ENCODE data around the gene EPS8L2.
A peak's percentile ranks its signal among the peaks of the same experiment; 100 is the strongest.
"Not testable (repeated sequence)": the region's sequence is repeated elsewhere in the genome, so short reads cannot be mapped to it uniquely, and the experiment has no call there.

EPS8L2 gene

DNA sequence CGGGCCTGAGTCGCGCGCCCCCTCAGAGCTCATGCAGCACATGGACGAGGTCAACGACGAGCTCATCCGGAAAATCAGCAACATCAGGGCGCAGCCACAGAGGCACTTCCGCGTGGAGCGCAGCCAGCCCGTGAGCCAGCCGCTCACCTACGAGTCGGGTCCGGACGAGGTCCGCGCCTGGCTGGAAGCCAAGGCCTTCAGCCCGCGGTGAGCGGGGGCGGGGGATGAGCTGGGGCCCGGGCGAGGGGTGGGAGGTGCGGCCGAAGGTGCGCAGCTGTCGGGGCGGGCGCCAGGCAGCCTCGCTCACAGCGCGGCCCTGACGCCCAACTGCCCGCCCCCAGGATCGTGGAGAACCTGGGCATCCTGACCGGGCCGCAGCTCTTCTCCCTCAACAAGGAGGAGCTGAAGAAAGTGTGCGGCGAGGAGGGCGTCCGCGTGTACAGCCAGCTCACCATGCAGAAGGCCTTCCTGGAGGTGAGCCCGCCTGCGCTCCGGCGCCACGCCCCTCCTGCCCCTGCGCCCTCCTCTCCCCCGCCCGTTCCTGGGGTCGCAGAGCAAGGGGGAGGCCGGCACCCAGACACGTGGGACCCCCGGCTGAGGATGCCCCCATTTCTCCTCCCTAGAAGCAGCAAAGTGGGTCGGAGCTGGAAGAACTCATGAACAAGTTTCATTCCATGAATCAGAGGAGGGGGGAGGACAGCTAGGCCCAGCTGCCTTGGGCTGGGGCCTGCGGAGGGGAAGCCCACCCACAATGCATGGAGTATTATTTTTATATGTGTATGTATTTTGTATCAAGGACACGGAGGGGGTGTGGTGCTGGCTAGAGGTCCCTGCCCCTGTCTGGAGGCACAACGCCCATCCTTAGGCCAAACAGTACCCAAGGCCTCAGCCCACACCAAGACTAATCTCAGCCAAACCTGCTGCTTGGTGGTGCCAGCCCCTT is 20.5 kb downstream of the EPS8L2 start:
- no peak for DNase-seq

- DNase-seq, result no peak
Observed at GRCh38 chr11:727281-727701, 21.3 kb downstream of the EPS8L2 start.

GRCh38 chr11:727859-728748 is 22.1 kb downstream of the EPS8L2 start:
- peak; percentile 48 for DNase-seq

DNA sequence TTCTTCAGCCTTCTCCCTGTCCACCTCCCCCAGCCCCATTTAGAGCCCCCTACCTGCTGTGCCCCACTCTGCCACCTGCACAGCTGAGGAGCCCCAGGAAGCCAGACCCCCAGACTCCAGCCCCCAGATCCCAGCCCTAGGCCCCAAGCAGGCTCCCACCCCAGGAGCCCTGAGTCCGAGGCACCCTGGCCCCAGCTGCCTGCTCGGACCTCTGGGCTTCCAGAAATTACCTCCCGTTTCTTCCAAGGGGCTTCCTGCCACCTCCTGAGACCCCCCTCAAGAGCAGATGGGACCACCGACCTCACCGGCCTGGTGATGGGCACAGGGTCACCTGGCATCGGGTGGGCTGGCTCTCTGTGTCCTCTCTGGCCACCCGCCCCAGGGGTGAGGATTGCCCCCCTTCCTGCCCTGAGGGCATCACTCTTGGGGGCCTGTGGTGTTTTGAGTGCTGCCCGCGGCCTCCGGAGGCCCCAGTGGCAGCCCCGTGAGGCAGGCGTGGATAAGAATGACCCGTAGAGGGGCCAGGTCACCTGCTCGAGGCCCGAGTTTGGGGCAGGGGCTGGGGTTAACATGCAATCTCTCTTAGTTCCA is 23.0 kb downstream of the EPS8L2 start:
- DNase-seq, result no peak

DNA sequence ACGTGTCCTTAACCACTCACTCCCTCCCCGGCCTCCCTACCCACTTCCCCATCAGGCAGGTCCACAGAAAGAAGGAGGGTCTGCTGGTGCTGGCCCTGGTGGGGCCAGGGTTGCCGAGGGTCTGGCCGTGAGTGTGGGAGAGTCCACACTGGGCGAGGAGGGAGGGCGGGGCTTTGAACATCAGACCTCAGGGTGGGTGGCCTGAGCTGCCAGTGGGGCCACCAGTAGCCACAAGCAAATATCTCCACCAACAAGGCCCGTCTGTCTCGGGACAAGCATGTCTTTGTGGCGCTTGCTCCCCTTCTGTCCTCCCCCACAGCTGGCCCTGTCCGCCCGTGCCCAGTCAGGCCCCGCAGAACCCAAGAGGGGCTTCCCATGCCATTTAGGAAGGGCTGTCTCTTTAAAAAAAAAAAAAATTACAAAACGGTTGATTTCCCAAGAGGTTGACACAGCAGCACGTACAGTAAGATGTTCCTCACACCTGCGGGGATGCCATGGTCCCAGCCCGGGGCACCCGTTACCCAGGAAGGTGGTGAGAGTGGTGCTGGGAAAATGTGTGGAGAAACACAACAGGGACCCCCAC is 23.6 kb downstream of the EPS8L2 start:
- DNase-seq, result no peak

DNA sequence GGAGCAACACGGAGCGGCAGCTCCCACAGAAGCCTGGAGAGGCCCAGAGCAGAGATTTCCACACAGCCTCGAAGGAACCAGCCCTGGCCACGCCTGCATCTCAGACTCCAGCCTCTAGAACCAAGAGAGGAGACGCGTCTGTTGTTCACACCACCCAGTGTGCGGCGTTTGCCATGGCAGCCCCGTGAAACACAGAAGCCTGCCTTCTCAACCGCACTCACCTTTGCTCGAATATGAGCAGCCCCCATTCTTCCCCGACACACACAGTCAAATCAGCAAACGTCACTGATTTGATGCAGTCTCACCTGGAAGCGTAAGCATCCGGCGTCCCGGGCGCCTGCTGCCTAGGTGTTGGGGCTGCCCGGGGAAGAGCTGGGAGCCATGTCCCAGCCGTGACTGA is 27.0 kb downstream of the EPS8L2 start:
- DNase-seq, result no peak

- not testable (repeated sequence) for DNase-seq
Observed at GRCh38 chr11:734541-734940, 28.5 kb downstream of the EPS8L2 start.

- DNase-seq, result no peak
Observed at GRCh38 chr11:737366-737765, 31.3 kb downstream of the EPS8L2 start.

DNA sequence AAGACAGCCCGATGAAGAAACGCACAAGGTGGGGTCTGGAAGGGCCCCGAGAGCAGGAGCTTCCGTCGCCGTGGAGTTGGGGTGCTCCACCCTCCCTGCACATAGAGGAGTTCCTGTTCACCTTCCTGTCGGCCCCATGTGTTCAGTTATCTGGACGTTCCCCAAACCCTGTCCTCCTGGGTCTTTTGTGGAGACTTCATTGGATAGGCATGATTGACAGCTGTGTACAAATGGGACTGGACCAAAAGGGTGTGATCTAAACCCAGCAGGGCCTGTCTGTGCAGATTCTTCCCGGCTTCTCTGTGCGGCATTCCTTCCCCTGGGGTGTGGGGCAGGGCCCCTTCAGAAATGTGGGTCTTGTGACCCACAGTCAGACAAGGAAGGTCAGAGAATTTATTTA is 31.9 kb downstream of the EPS8L2 start:
- not testable (repeated sequence) for DNase-seq

GRCh38 chr11:742156-742546 is 36.1 kb downstream of the EPS8L2 start:
- DNase-seq, result no peak

- no peak for DNase-seq
Observed at GRCh38 chr11:742571-743201, 36.7 kb downstream of the EPS8L2 start.

DNA sequence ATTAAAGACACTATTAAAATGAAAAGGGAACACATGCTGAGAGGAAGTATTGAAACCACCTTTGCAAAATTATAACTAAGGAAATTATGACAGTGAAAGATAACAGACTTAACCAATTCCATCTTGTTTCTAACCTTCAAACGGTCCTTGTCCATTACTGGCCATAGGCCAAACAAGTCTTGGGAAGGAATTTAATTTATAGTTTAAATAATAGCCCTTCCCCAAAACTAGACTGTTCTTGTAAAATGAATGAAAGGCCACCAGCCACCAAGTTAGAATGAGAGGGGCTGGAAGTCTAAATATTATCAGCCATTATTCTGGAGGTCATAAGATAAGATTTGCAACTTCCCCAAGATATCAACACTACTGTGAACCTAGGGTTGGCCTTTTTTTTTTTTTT is 39.4 kb downstream of the EPS8L2 start:
- DNase-seq, result no peak

DNA sequence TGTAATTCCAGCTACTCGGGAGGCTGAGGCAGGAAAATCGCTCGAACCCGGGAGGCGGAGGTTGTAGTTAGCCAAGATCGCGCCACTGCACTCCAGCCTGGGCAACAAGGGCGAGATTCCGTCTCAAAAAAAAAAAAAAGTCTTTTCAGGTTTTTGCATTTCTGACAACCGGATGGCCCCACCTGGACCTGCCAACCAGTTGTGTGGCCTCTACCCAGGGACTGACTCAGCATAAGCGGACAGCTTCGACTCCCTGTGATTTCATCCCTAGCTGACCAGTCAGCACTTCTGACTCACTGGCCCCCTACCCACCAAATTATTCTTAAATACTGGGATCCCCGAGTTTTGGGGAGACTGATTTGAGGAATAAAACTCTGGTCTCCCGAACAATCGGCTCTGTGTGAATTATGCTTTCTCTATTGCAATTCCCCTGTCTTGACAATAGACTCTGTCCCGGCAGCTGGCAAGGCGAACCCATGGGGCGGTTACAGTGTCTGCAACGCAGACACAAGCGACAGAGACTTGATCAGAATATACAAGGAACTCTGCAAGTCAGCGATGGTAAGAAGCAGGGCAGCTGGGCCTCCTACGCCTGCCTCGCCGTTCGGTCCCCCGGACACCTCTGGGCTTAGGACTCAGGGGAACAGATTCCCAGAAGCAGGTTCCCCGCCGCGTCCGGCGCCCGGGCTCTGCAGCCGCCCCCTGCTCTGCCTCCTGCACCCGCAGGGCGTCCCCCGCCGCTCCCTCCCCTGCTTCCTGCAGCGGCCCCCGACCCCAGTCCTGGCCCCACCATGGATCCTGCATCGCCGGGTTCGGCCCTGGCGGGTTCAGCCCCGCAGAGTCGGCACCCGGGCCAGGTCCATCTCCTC is 40.5 kb downstream of the EPS8L2 start:
- DNase-seq, result no peak

DNA sequence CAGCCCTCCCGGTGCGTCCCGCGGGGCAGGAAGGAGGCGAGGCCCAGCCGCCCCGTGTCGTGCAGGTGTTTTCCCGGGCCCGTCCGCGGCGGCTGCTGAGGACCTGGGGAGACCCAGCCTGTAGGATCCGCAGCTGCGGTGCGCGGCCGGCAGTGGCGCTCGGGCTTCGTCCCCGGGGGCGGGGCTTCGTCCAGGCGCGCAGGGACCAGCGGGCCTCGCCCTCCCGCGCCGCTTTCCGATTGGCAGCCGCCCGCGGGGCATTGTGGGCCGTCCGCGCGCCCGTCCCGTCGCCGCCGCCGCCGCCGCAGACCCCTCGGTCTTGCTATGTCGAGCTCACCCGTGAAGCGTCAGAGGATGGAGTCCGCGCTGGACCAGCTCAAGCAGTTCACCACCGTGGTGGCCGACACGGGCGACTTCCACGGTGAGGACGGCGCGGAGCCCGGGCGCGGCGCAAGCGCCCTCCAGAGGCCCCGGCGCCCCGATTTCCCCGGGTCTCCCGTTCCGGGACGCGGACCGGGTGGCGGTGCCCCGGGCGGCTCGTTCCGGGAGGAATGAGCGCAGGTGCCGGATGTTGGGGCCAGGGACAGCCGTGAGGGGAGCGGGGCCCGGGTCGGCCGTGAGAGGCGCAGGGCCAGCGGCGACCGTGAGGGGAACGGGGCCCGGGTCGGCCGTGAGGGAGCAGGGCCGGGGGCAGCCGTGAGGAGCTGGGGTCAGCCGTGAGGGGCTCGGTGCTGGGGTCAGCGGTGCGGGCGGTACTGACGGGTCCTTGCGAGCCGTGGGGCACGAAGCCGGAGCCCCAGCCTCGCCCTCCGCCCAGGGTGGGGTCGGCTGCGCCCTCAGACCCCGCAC is 41.4 kb downstream of the EPS8L2 start, which contains the start of gene TALDO1:
Gene TALDO1, plus strand, starts transcription at position 307 of the 849 bp plus-strand sequence. Its CDS starts 18 bp downstream, at position 325.
- DNase-seq, result peak; percentile 83

- DNase-seq, result no peak
Observed at GRCh38 chr11:748007-748359, 42.0 kb downstream of the EPS8L2 start.

GRCh38 chr11:749731-750130 is 43.7 kb downstream of the EPS8L2 start:
- DNase-seq, result no peak

DNA sequence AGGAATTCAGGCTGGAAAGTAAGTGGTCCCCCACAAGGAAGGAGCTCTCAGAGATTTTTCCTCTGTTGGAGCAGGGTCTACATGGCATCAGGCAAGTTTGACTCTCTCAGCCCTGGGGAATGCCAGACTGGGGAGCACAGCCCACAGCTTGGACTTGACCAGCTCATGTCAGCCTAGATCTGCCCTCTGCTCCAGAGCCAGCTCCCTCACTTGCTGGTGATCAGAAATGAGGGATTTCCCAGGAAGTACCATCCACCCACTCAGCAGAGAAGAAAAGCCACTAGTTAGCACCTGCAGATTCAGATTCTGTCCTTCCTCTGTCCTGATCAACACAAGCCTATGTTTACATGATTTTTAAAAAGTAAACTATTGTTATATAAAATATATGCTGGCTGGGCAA is 54.2 kb downstream of the EPS8L2 start:
- DNase-seq, result no peak

DNA sequence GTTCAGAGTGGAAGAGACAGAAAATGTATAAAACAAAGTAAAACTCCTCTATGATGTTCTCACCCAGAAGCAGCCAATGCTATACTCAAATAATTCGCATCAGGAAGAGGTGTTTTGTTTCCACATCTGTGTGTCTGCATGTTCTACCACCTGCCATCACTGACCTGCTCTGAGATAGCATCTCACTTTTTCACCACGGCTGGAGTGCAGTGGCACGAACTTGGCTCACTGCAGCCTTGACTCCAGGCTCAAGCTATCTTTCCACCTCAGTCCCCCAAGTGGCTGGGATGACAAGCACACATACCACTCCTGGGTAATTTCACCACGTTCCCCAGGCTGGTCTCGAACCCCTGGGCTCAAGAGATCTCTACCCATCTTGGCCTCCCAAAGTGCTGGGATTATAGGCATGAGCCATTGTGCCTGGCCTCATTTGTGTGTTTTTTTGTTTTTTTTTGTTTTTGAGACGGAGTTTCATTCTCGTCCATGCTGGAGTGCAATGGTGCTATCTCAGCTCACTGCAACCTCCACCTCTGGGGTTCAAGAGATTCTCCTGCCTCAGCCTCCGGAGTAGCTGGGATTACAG is 55.6 kb downstream of the EPS8L2 start:
- no peak for DNase-seq

DNA sequence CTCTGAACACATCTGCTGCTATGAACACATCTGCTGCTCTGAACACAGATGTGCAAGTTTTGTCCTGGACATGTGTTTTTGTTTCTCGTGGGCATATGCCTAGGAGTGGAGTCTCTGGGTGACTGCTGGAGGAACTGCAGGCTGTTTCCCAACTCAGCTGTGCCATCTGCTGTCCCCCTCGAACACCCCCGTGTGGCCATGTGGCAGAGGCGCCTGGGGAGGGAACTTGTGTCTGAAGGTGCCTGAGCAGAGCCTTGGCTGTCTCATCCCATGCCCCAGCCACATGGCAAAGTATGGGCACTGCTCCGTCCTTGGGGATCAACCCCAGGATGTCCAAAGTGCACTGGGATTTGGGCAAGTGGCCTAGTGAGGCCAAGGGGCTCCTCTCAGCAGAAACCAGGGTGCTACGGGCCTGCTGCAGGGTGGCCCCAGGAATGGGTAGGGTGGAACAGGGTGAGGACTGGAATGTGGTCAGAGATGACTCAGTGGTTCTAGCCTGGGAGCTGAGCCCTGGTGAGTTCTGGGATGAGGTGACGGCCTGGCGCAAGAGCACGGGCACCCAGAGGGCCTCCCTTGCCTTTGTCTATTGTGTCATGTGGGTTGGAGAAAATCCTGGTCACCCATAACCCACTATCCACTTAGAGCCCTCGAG is 56.5 kb downstream of the EPS8L2 start:
- peak; percentile 57 for DNase-seq

Measured in fibroblast of skin of abdomen (primary cell).